Activated B cell treated with CpG ODN at 0.5 μM for 24 hours (primary cell): ENCODE measurements around the gene CDKN2B. TPM values are rescaled to one million over a fixed set of nuclear protein-coding genes. Genes with fewer than 3 reads are reported as not detected.

ENCODE experiments used
- ATAC-seq: fragments of 200-7000 bp; cut with Tn5 transposase; one replicate; pipeline ENCODE4 v1.10.0; 2021; ENCODE audit warnings: low read depth, mild to moderate bottlenecking, moderate library complexity
- CTCF ChIA-PET: fragments of 350-600 bp; sonication (Branson Sonifier 250); formaldehyde crosslinking; loops from one replicate; lab custom pipeline; 2021; ENCODE audit warnings: antibody characterized with exemption; lab: Charles Lee
- POLR2A ChIA-PET: fragments of 350-600 bp; sonication (Branson Sonifier 250); formaldehyde crosslinking; loops from one replicate; lab custom pipeline; 2021; ENCODE audit warnings: antibody characterized with exemption; lab: Charles Lee
- DNase-seq: peaks from one replicate; pipeline ENCODE4 v3.0.0; 2022
- H3K27ac Mint-ChIP-seq: one replicate; pipeline ENCODE4 v1.8.0; 2020; ENCODE audit warnings: mixed read lengths
- H3K27me3 Mint-ChIP-seq: one replicate; pipeline ENCODE4 v1.8.0; 2021; ENCODE audit warnings: mixed read lengths
- H3K36me3 Mint-ChIP-seq: one replicate; pipeline ENCODE4 v1.8.0; 2021; ENCODE audit warnings: low read depth, mixed read lengths
- H3K4me1 Mint-ChIP-seq: one replicate; pipeline ENCODE4 v1.8.0; 2021; ENCODE audit warnings: mixed read lengths
- H3K4me3 Mint-ChIP-seq: one replicate; pipeline ENCODE4 v1.8.0; 2020; ENCODE audit warnings: mild to moderate bottlenecking, mixed read lengths
- H3K9me3 Mint-ChIP-seq: one replicate; pipeline ENCODE4 v1.8.0; 2020; ENCODE audit warnings: mixed read lengths
- CTCF ChIP-seq: fragments of 200-600 bp; IDR thresholded peaks from one replicate; pipeline ENCODE4 v1.8.0; 2022; ENCODE audit warnings: antibody characterized with exemption, mild to moderate bottlenecking
- intact Hi-C: fragments of 100-400 bp; cut with micrococcal nuclease; formaldehyde crosslinking; loops from one replicate; pipeline ENCODE4 v1.15.1; 2024
- total RNA-seq: library from RNA; stranded (reverse); gene quantifications from 2 replicates; pipeline ENCODE4 v1.2.3, GENCODE V29; 2022

The CDKN2B gene
- total RNA-seq, 1 donor from 2014 or later, result 0.38 TPM

GRCh38 chr9:22054076-22054475, 45.0 kb upstream of the CDKN2B start:
- H3K36me3 Mint-ChIP-seq, result peaks cover 5% of the 10 kb centered on the region
- no peaks in the 10 kb centered on the region for H3K27me3 Mint-ChIP-seq
- H3K4me1 Mint-ChIP-seq, result peaks cover 32% of the 10 kb centered on the region
- ChIA-PET CTCF (interaction anchor here (1.2 to 2.9 kb wide), 3 partner anchors 45 to 190 kb away, joined by 3 to 13 read pairs (median 4); partner anchors contain the start of gene CDKN2B), POLR2A (no interaction called here)
- no peaks in the 10 kb centered on the region for H3K9me3 Mint-ChIP-seq
- no peak for TF ChIP-seq CTCF
- DNase-seq (no peak), ATAC-seq (no peak)
- intact Hi-C loops, result loop anchor here (5.0 kb wide), 2 partner anchors 103 to 188 kb away; no protein-coding TSS in a partner anchor
- H3K4me3 Mint-ChIP-seq, result no peak overlapping the region
- no peak overlapping the region for H3K27ac Mint-ChIP-seq

GRCh38 chr9:22053178-22053577, 44.1 kb upstream of the CDKN2B start:
- TF ChIP-seq CTCF, result no peak
- DNase-seq (no peak), ATAC-seq (no peak)
- CTCF ChIA-PET, result interaction anchor here (1.2 to 2.9 kb wide), 4 partner anchors 44 to 399 kb away, joined by 3 to 13 read pairs (median 4); partner anchors contain the start of gene CDKN2B
- Mint-ChIP-seq H3K27me3 (no peaks in the 10 kb centered on the region), H3K9me3 (no peaks in the 10 kb centered on the region), H3K4me3 (no peak overlapping the region), H3K36me3 (peaks cover 5% of the 10 kb centered on the region), H3K27ac (no peak overlapping the region), H3K4me1 (peaks cover 32% of the 10 kb centered on the region)
- intact Hi-C loops, result loop anchor here (5.0 kb wide), 2 partner anchors 104 to 189 kb away; no protein-coding TSS in a partner anchor
- POLR2A ChIA-PET, result no interaction called here

- H3K4me1 Mint-ChIP-seq, result peaks cover 32% of the 10 kb centered on the region
- ATAC-seq (no peak), DNase-seq (no peak)
- H3K27ac Mint-ChIP-seq, result no peak overlapping the region
- H3K36me3 Mint-ChIP-seq, result peaks cover 5% of the 10 kb centered on the region
- TF ChIP-seq CTCF, result no peak
- H3K27me3 Mint-ChIP-seq, result no peaks in the 10 kb centered on the region
- H3K9me3 Mint-ChIP-seq, result no peaks in the 10 kb centered on the region
- H3K4me3 Mint-ChIP-seq, result no peak overlapping the region
- CTCF ChIA-PET, result interaction anchor here (0.6 to 2.9 kb wide), 4 partner anchors 184 to 400 kb away, joined by 3 to 13 read pairs (median 4); no protein-coding TSS in a partner anchor
- POLR2A ChIA-PET, result no interaction called here
- intact Hi-C loops, result loop anchor here (5.0 kb wide), 2 partner anchors 105 to 190 kb away; no protein-coding TSS in a partner anchor
These were observed 43.4 kb upstream of the CDKN2B start for GRCh38 chr9:22052376-22052945.

GRCh38 chr9:22050924-22051323, 41.8 kb upstream of the CDKN2B start:
- DNase-seq (no peak), ATAC-seq (peak; percentile 66)
- H3K36me3 Mint-ChIP-seq, result peaks cover 2% of the 10 kb centered on the region
- TF ChIP-seq CTCF, result no peak
- ChIA-PET CTCF (interaction anchor here (0.7 to 2.9 kb wide), 5 partner anchors 13 to 237 kb away, joined by 3 to 13 read pairs (median 6); no protein-coding TSS in a partner anchor), POLR2A (interaction anchor here (0.6 kb wide), 1 partner anchor 188 kb away, joined by 4 read pairs; no protein-coding TSS in a partner anchor)
- peak overlapping the region; percentile 65 for H3K27ac Mint-ChIP-seq
- no peaks in the 10 kb centered on the region for H3K27me3 Mint-ChIP-seq
- no peaks in the 10 kb centered on the region for H3K9me3 Mint-ChIP-seq
- peak overlapping the region; percentile 35 for H3K4me3 Mint-ChIP-seq
- intact Hi-C loops, result loop anchor here (5.0 kb wide), 2 partner anchors 106 to 191 kb away; no protein-coding TSS in a partner anchor
- H3K4me1 Mint-ChIP-seq, result peaks cover 32% of the 10 kb centered on the region

GRCh38 chr9:22049411-22049810, 40.3 kb upstream of the CDKN2B start:
- DNase-seq, result no peak
- H3K27ac Mint-ChIP-seq, result no peak overlapping the region
- peak; percentile 34 for ATAC-seq
- no peak for TF ChIP-seq CTCF
- H3K4me3 Mint-ChIP-seq, result no peak overlapping the region
- H3K4me1 Mint-ChIP-seq, result peaks cover 32% of the 10 kb centered on the region
- ChIA-PET POLR2A (no interaction called here), CTCF (interaction anchor here (1.2 to 1.8 kb wide), 3 partner anchors 12 to 195 kb away, joined by 3 to 8 read pairs (median 5); no protein-coding TSS in a partner anchor)
- no peaks in the 10 kb centered on the region for H3K9me3 Mint-ChIP-seq
- H3K36me3 Mint-ChIP-seq, result peaks cover 2% of the 10 kb centered on the region
- H3K27me3 Mint-ChIP-seq, result no peaks in the 10 kb centered on the region
- intact Hi-C loops, result no loop called here
